SHP77 treated with DMSO at 0.1 percent for 48 hours (cell line): ENCODE results near the gene MUC5AC.

ENCODE experiments used
- DNase-seq: peaks from one replicate; lab custom pipeline; 2025; lab: John Stamatoyannopoulos, UW

Gene MUC5AC

DNA sequence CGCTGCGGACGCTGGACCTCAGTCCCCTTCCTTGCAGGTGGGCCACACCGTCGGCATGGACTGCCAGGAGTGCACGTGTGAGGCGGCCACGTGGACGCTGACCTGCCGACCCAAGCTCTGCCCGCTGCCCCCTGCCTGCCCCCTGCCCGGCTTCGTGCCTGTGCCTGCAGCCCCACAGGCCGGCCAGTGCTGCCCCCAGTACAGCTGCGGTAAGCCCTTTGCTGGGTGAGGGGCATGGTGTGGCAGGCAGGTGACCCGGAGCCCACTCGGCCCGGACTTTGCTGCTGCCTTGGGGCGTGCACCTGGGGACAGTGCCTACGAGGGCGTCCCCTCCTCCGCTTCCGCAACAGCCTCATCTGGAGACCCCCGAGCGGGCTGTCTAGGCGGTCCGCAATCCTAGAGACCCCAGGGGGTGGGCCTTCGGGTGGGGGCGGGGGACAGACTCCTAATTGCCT, 39.7 kb downstream of the MUC5AC start:
- no peak for DNase-seq

GRCh38 chr11:1197886-1198560, 40.3 kb downstream of the MUC5AC start:
- DNase-seq: no peak

GRCh38 chr11:1198561-1199240, 40.9 kb downstream of the MUC5AC start:
- no peak for DNase-seq

DNA sequence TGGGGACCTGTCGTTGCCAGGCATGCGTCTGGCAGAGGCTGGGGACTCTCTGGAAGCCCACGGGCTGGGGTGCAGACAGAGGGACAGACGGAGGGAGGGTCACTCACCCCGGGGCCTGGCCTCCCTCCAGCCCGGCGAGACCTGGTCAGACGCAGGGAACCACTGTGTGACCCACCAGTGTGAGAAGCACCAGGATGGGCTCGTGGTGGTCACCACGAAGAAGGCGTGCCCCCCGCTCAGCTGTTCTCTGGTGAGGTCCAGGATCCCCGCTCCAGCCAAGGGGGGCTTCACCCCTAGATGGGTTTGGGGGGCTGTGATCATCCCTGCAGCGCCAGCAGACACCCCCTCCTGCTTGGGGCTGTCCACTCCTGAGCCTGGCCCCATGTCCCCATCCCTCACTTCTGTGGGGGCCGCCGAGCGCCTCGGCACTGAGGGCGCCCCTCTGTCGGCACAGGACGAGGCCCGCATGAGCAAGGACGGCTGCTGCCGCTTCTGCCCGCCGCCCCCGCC, 41.5 kb downstream of the MUC5AC start:
- DNase-seq: no peak

GRCh38 chr11:1199751-1200610, 42.2 kb downstream of the MUC5AC start:
- DNase-seq: no peak

GRCh38 chr11:1200611-1201191, 42.9 kb downstream of the MUC5AC start:
- no peak for DNase-seq

DNA sequence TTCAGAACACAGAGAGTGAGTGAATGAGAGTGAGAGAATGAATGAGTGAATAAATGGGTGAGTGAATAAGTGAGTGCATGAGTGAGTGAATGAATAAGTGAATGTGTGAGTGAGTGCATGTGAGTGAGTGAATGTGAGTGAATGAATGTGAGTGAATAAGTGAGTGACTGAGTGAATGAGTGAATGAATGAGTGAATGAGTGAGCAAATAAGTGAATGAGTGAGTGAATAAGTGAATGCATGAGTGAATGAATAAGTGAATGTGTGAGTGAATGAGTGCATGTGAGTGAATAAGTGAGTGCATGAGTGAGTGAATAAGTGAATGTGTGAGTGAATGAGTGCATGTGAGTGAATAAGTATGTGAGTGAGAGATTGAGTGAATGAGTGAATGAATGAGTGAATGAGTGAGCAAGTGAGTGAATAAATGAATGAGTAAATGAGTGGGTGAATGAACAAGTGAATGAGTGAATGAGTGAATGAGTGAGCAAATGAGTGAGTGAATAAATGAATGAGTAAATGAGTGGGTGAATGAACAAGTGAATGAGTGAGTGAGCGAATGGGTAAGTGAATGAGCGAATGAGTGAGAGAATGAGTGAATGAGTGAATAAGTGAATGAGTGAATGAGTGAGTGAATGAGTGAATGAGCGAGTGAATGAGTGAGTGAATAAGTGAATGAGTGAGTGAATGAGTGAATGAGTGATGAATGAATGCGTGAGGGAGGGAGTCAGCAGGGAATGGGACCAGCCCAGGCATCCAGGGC, 43.8 kb downstream of the MUC5AC start:
- DNase-seq: no peak

- no peak for DNase-seq
Observed at GRCh38 chr11:1202154-1202775, 44.5 kb downstream of the MUC5AC start.

GRCh38 chr11:1202776-1203504, 45.2 kb downstream of the MUC5AC start:
- no peak for DNase-seq

- no peak for DNase-seq
Observed at GRCh38 chr11:1203505-1204271, 45.9 kb downstream of the MUC5AC start.

- no peak for DNase-seq
Observed at GRCh38 chr11:1204381-1205101, 46.8 kb downstream of the MUC5AC start.

GRCh38 chr11:1205121-1205986, 47.6 kb downstream of the MUC5AC start:
- DNase-seq: no peak

- DNase-seq: no peak
Observed at GRCh38 chr11:1205987-1206331, 48.2 kb downstream of the MUC5AC start.

DNA sequence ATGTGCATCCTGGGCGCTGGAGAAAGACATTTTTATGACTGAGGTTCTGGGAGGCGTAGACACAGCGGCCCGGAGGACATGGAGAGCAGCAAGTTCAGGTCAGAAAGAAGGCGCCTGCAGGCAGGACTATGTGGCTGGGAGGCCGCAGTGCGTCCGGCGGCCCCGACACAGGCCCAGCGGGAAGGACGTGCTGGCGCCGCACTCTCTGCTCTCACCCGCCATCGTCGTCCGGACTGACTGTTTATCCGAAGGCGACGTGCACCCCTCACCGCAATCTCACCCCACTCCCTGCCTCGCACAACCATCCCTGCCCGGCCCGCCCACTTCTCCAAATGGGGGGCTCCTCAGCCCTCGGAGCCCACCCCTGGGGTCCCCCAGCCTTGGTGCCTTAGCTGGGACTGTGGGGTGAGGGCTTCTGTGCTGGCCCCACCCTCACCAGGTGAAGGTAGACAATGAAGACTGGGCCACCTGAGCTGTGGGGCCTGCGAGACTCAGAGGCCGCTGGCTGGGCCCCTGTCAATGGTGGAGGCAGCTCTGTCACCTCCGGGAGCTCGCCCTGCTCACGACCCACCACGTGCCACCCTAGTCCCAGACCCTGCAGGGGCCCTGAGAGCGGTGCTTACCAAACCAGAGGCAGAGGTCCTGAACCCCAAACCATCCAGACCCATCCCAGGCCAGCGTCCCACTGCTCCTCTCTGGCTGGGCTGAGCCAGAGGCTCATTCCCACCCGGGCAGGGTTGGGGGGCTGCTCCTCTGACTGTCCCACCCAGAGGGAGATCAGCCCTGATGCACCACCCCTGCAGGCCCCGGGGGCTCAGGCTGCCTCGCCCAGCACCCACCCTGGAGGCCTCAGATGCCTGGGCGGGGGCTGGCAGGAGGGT, 48.9 kb downstream of the MUC5AC start:
- DNase-seq: no peak

- no peak for DNase-seq
Observed at GRCh38 chr11:1207401-1208143, 49.8 kb downstream of the MUC5AC start.

GRCh38 chr11:1208144-1208393, 50.3 kb downstream of the MUC5AC start:
- DNase-seq: no peak
